Measurements from ENCODE around the gene BMPER.

GRCh38 chr7:34158368-34159153 lies 253.2 kb downstream of the BMPER start:
- TF ChIP-seq PBX3 (IDR thresholded peaks at IDR 0.05) (no peak), EZH2phosphoT487 (IDR thresholded peaks at IDR 0.05; ENCODE audit: borderline replicate concordance, low read depth) (no peak)
